ENCODE measurements around the gene MRPL37. TPM values are rescaled to one million over a fixed set of nuclear protein-coding genes. Genes with fewer than 3 reads are reported as not detected.
A peak's percentile ranks its signal among the peaks of the same experiment; 100 is the strongest.

Gene MRPL37
- total RNA-seq, 1 donor from 2014 or later, result 32.9 TPM

DNA sequence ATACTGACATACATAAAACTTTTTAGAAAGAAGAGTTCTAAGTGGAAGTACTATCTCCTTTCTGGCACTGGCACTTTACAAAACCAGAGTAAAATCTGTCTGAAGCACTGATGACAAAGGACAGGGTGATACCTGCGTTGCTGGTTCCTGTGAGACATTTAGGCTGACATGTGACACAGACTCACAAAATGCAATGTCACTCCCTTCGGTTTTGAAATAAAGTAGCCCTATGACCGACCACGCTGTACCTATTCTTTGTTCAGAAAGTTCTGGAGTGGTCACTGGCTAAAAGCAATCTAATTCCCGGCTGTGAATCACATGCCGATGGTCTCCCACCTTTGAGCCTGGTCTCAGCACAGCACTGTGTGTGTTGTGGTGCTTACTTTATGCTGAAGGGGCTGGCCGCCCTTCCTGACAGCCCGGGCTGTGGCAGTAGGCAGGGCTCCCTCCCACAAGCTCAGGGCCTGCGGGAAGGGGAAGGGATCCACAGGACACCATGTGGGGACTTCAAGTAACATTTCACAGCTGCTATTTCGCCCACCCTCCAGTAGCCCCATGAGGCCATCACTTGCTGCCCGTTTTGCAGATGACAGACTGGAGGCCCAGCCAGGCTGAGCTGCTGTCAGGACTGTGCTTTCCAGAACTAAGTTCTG is 48.0 kb downstream of the MRPL37 start:
- Histone ChIP-seq H3K9me3 (ENCODE audit: control insufficient read depth in 3 of 3, low read length in 3 of 3) (no peaks in the 10 kb centered on the region), H3K4me3 (ENCODE audit: low read length in 3 of 3) (no peak overlapping the region), H3K27me3 (ENCODE audit: control insufficient read depth in 3 of 3, insufficient read depth in 3 of 3, low read length in 3 of 3) (no peaks in the 10 kb centered on the region), H3K4me1 (ENCODE audit: control insufficient read depth in 3 of 3, insufficient read depth in 3 of 3, low read length in 3 of 3) (peaks cover 6 to 34% (median 15%) of the 10 kb centered on the region in 3 donors), H3K27ac (ENCODE audit: low read depth, low read length) (no peak overlapping the region), H3K36me3 (ENCODE audit: control insufficient read depth in 3 of 3, insufficient read depth in 3 of 3, low read length in 3 of 3) (peaks cover 13 to 31% (median 29%) of the 10 kb centered on the region in 3 donors), H3K9ac (ENCODE audit: low read depth in 1 of 3, low read length in 3 of 3) (no peak overlapping the region)

DNA sequence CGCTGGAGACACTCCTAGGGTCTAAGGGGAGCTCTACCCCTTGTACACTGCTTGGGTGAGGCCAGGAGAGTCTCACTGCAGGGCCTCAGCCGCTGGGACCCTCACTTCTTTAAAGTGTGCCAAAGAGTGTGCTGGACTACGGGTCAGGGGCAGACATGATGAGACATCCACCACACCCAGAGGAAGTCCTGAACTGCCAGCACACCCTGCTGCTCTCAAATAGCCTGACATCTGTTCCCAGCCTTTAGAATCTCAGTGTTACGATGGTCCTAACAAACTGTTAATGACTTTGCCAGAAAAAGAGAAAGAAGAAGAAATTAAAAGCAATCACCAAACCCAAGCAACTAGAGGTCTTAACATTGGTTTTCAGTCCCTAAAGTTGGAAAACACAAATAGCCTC is 49.0 kb downstream of the MRPL37 start:
- no peaks in the 10 kb centered on the region for H3K27me3 ChIP-seq (ENCODE audit: control insufficient read depth in 3 of 3, insufficient read depth in 3 of 3, low read length in 3 of 3)
- no peaks in the 10 kb centered on the region for H3K9me3 ChIP-seq (ENCODE audit: control insufficient read depth in 3 of 3, low read length in 3 of 3)
- no peak overlapping the region for H3K27ac ChIP-seq (ENCODE audit: low read depth, low read length)
- no peak overlapping the region for H3K4me3 ChIP-seq (ENCODE audit: low read length in 3 of 3)
- peaks cover 6 to 41% (median 16%) of the 10 kb centered on the region in 3 donors for H3K4me1 ChIP-seq (ENCODE audit: control insufficient read depth in 3 of 3, insufficient read depth in 3 of 3, low read length in 3 of 3)
- H3K36me3 ChIP-seq (ENCODE audit: control insufficient read depth in 3 of 3, insufficient read depth in 3 of 3, low read length in 3 of 3), result peaks cover 13 to 27% (median 24%) of the 10 kb centered on the region in 3 donors
- H3K9ac ChIP-seq (ENCODE audit: low read depth in 1 of 3, low read length in 3 of 3), result no peak overlapping the region

DNA sequence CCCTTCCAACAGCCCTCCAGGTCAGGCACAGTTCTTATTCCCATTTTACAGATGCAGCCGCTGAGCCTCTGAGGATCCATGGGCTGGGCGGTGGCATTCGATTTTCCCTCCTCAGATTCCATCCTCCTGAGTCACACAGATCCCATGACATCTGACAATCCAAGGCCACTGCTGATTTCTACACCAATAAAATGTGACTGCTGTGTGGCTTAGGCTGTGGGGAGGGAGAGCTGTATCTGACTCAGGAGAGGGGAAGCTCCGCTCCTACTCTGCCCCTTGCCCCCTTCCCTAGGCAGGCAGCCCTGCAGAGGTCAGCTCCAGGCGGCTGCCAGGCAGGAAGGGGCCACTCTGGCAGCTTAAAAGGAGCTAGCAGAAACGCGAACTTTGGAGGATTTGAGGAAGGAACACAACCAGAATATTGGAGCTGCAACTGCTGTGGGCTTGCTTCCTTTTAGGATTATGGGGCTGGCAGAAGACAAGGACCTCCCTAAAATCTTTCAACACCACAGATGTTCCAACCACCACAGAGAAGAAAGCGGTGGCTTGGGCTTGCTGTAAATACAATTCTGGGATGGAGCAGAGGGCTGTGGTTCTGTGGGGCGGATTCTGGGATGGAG is 50.0 kb downstream of the MRPL37 start:
- H3K4me1 ChIP-seq (ENCODE audit: control insufficient read depth in 3 of 3, insufficient read depth in 3 of 3, low read length in 3 of 3), result peaks cover 6 to 43% (median 18%) of the 10 kb centered on the region in 3 donors
- H3K27ac ChIP-seq (ENCODE audit: low read depth, low read length), result peak overlapping the region; percentile 50
- H3K4me3 ChIP-seq (ENCODE audit: low read length in 3 of 3), result no peak overlapping the region
- no peaks in the 10 kb centered on the region for H3K9me3 ChIP-seq (ENCODE audit: control insufficient read depth in 3 of 3, low read length in 3 of 3)
- H3K9ac ChIP-seq (ENCODE audit: low read depth in 1 of 3, low read length in 3 of 3), result no peak overlapping the region
- no peaks in the 10 kb centered on the region for H3K27me3 ChIP-seq (ENCODE audit: control insufficient read depth in 3 of 3, insufficient read depth in 3 of 3, low read length in 3 of 3)
- peaks cover 13 to 30% (median 20%) of the 10 kb centered on the region in 3 donors for H3K36me3 ChIP-seq (ENCODE audit: control insufficient read depth in 3 of 3, insufficient read depth in 3 of 3, low read length in 3 of 3)

DNA sequence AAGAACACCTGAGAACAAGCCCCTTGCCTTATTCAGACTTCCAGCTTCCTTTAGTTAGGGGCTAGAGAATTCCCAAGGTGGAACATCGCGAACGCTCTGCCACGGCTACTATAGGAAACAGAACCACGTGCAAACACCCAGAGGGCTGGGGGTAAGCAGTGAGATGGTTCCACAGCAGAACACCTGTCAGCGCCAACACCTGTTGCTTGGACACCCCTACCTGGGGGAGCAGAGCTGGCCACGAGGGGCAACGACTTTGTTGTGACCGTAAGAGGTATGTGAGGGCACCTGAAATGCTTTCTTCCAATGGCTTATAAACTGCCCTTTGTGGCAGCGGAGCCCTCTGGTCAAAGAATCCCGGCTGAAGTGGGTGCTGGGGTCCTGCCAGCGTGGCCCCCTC is 50.7 kb downstream of the MRPL37 start:
- H3K4me1 ChIP-seq (ENCODE audit: control insufficient read depth in 3 of 3, insufficient read depth in 3 of 3, low read length in 3 of 3), result peaks cover 6 to 39% (median 14%) of the 10 kb centered on the region in 3 donors
- no peak overlapping the region for H3K27ac ChIP-seq (ENCODE audit: low read depth, low read length)
- no peak overlapping the region for H3K9ac ChIP-seq (ENCODE audit: low read depth in 1 of 3, low read length in 3 of 3)
- H3K27me3 ChIP-seq (ENCODE audit: control insufficient read depth in 3 of 3, insufficient read depth in 3 of 3, low read length in 3 of 3), result no peaks in the 10 kb centered on the region
- no peaks in the 10 kb centered on the region for H3K9me3 ChIP-seq (ENCODE audit: control insufficient read depth in 3 of 3, low read length in 3 of 3)
- H3K4me3 ChIP-seq (ENCODE audit: low read length in 3 of 3), result no peak overlapping the region
- H3K36me3 ChIP-seq (ENCODE audit: control insufficient read depth in 3 of 3, insufficient read depth in 3 of 3, low read length in 3 of 3), result peaks cover 9 to 29% (median 20%) of the 10 kb centered on the region in 3 donors

DNA sequence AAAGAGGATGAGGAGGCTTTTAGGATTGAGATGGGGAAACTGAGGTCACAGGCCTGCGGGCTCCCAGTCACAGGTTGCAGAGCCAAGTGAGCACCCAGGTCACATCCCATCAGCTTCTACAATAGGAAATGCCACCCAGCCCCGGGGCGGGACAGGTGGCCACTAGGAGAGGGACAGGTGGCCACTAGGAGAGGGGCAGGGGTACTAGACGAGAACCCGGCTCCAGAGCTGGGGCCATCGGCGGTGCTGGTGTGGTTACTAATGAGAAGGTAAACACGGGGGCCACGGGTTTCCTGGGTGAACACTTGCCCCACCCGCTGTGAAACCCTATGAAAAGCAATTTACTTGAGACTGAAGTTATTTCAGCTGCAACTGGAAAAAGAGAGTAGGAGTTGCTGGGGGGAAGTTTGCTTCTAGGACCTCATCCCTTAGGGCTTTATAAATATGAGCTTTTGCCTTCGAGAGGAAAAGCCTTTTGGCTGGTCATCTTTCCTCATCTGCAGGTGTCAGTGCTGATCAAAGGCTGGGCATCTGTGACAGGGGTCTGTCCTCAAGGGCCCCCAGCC is 52.5 kb downstream of the MRPL37 start:
- Histone ChIP-seq H3K27ac (ENCODE audit: low read depth, low read length) (no peak overlapping the region), H3K9ac (ENCODE audit: low read depth in 1 of 3, low read length in 3 of 3) (no peak overlapping the region), H3K27me3 (ENCODE audit: control insufficient read depth in 3 of 3, insufficient read depth in 3 of 3, low read length in 3 of 3) (no peaks in the 10 kb centered on the region), H3K9me3 (ENCODE audit: control insufficient read depth in 3 of 3, low read length in 3 of 3) (no peaks in the 10 kb centered on the region), H3K36me3 (ENCODE audit: control insufficient read depth in 3 of 3, insufficient read depth in 3 of 3, low read length in 3 of 3) (peaks cover 8 to 26% (median 11%) of the 10 kb centered on the region in 3 donors), H3K4me1 (ENCODE audit: control insufficient read depth in 3 of 3, insufficient read depth in 3 of 3, low read length in 3 of 3) (peaks cover 3 to 31% (median 8%) of the 10 kb centered on the region in 3 donors), H3K4me3 (ENCODE audit: low read length in 3 of 3) (no peak overlapping the region)

DNA sequence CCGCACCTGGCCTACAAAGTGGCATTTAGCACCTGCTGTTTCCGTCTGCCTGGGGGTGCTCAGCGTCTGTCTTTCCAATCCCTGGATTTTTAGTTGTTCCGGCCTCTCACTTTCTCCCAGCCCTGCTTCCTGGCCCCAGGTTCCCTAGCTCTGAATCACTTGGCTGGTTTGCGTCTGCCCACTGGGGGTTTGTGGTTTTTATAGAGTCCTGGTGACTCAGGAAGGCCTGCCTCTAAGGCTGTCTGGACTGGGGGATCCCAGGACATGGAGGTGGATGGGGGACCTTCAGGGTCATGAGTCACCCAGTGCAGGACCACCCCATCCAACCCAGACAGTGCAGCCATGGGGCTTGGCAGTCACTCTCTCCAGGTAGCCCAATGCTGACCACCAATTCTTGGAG is 53.5 kb downstream of the MRPL37 start:
- Histone ChIP-seq H3K27ac (ENCODE audit: low read depth, low read length) (peak overlapping the region; percentile 1), H3K4me1 (ENCODE audit: control insufficient read depth in 3 of 3, insufficient read depth in 3 of 3, low read length in 3 of 3) (peaks cover 3 to 21% (median 8%) of the 10 kb centered on the region in 3 donors)

DNA sequence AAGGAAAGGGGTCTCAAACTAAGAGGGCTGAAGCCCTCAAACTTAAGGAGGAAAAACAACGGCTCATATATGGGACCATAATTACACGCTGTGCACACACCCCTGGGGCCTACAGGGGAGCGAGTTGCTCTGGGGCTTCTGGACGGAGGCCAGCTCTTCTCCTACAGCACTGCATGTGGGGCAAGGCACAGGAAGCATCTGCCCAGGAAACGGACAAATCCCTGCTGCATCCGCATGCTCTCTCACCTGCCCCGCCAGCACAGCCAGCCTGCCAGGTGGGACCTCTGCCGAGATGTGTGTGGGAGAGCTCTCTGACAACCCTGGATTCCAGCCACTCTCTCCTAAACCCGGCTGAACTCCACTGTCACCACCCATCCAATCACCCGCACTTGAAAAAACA is 54.1 kb downstream of the MRPL37 start:
- peaks cover 3 to 17% (median 8%) of the 10 kb centered on the region in 3 donors for H3K4me1 ChIP-seq (ENCODE audit: control insufficient read depth in 3 of 3, insufficient read depth in 3 of 3, low read length in 3 of 3)
- no peaks in the 10 kb centered on the region for H3K9me3 ChIP-seq (ENCODE audit: control insufficient read depth in 3 of 3, low read length in 3 of 3)
- no peak overlapping the region for H3K4me3 ChIP-seq (ENCODE audit: low read length in 3 of 3)
- H3K36me3 ChIP-seq (ENCODE audit: control insufficient read depth in 3 of 3, insufficient read depth in 3 of 3, low read length in 3 of 3), result peaks cover 3 to 18% (median 8%) of the 10 kb centered on the region in 3 donors
- peak overlapping the region; percentile 1 for H3K27ac ChIP-seq (ENCODE audit: low read depth, low read length)
- peak overlapping the region in 1 of 3 donors; percentile 16 for H3K9ac ChIP-seq (ENCODE audit: low read depth in 1 of 3, low read length in 3 of 3)
- no peaks in the 10 kb centered on the region for H3K27me3 ChIP-seq (ENCODE audit: control insufficient read depth in 3 of 3, insufficient read depth in 3 of 3, low read length in 3 of 3)

More for the DNA sequence above, 53.5 kb downstream of the MRPL37 start:
- Histone ChIP-seq H3K9ac (ENCODE audit: low read depth in 1 of 3, low read length in 3 of 3) (no peak overlapping the region), H3K9me3 (ENCODE audit: control insufficient read depth in 3 of 3, low read length in 3 of 3) (no peaks in the 10 kb centered on the region), H3K4me3 (ENCODE audit: low read length in 3 of 3) (no peak overlapping the region), H3K27me3 (ENCODE audit: control insufficient read depth in 3 of 3, insufficient read depth in 3 of 3, low read length in 3 of 3) (no peaks in the 10 kb centered on the region), H3K36me3 (ENCODE audit: control insufficient read depth in 3 of 3, insufficient read depth in 3 of 3, low read length in 3 of 3) (peaks cover 8 to 19% (median 8%) of the 10 kb centered on the region in 3 donors)

DNA sequence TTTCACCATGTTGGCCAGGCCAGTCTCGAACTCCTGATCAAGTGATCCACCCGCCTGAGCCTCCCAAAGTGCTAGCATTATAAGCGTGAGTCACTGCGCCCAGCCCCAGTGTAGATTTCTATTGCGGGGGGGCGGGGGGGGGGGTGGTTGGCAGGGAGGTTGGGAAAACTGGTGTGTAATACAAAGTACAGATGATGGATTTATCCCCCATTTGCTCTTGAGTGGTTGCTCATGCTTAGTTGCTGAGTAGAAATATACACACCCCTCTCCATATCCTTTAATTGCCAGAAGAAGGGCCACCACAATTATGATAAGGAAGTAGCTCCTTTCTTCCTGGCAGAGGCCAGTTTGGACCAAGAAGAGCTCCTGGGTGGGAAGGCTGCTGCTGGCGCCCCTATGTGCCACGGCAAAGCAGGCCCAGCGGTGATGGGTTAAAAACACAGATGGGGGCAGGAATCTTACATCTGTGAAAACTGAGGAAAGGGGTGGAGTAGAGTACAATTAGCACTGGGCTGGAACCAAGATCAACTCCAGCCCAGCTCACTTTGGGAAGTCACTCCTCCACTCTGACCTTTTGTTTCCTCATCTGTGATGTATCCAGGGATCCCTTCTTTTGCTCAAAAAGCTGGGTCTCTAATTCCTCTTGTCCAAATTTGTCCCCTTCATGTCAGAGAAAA is 55.2 kb downstream of the MRPL37 start:
- Histone ChIP-seq H3K9me3 (ENCODE audit: control insufficient read depth in 3 of 3, low read length in 3 of 3) (no peaks in the 10 kb centered on the region), H3K4me1 (ENCODE audit: control insufficient read depth in 3 of 3, insufficient read depth in 3 of 3, low read length in 3 of 3) (peaks cover 4 to 17% (median 6%) of the 10 kb centered on the region in 3 donors), H3K27me3 (ENCODE audit: control insufficient read depth in 3 of 3, insufficient read depth in 3 of 3, low read length in 3 of 3) (no peaks in the 10 kb centered on the region), H3K4me3 (ENCODE audit: low read length in 3 of 3) (no peak overlapping the region), H3K9ac (ENCODE audit: low read depth in 1 of 3, low read length in 3 of 3) (no peak overlapping the region), H3K36me3 (ENCODE audit: control insufficient read depth in 3 of 3, insufficient read depth in 3 of 3, low read length in 3 of 3) (peaks cover 3 to 18% (median 8%) of the 10 kb centered on the region in 3 donors), H3K27ac (ENCODE audit: low read depth, low read length) (no peak overlapping the region)

DNA sequence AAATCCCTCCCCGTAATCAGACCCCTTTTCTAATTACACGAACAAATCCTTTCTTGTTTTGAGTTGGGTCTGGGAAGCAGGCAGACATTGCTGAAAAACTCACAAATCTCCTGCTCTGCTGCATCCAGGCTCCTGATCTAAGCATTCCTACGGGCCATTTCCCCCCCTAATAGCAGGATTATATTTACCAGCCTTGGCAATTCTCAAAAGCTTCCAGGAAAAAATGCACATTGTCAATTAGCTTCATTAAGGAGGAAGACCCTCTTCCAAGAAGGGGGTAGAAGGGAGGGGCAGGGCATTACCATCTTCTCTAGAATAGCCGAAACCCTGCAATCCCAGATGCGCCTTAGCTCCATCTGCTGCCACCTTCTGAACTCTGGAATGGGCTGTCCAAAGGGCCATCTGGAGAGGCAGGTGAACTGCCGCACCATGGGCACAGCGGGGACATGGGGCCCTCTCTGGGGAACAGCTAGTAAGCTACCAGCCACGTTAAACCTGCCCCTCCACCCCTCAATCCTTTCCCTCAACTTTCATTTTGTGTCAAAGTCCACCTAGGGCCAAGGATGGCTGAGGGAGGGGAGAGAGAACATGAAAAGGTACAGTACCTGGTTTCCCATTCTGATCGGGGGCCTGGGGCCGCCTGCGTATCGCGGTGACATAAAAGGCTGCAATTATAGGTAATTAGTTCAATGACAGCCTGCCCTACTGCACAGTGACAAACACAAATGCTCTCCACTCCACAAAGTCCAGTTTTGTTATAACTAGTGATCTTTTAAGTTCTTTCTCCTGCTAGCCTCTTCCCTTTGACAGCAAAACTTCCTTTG is 56.8 kb downstream of the MRPL37 start:
- Histone ChIP-seq H3K9ac (ENCODE audit: low read depth in 1 of 3, low read length in 3 of 3) (no peak overlapping the region), H3K4me3 (ENCODE audit: low read length in 3 of 3) (no peak overlapping the region), H3K27me3 (ENCODE audit: control insufficient read depth in 3 of 3, insufficient read depth in 3 of 3, low read length in 3 of 3) (no peaks in the 10 kb centered on the region), H3K9me3 (ENCODE audit: control insufficient read depth in 3 of 3, low read length in 3 of 3) (no peaks in the 10 kb centered on the region), H3K4me1 (ENCODE audit: control insufficient read depth in 3 of 3, insufficient read depth in 3 of 3, low read length in 3 of 3) (peaks cover 10 to 17% (median 13%) of the 10 kb centered on the region in 3 donors), H3K36me3 (ENCODE audit: control insufficient read depth in 3 of 3, insufficient read depth in 3 of 3, low read length in 3 of 3) (peaks cover 1 to 8% (median 2%) of the 10 kb centered on the region in 3 donors), H3K27ac (ENCODE audit: low read depth, low read length) (no peak overlapping the region)

Measured in skeletal muscle tissue (tissue), 4 donors.